Stimulated activated CD8-positive, alpha-beta memory T cell treated with anti-CD3 and anti-CD28 coated beads, Interleukin-12 subunit alpha, Interleukin-12 subunit beta, amount 100 ng/mL, for 24 hours (primary cell): ENCODE results near the gene GTF2A1.
"Not testable (repeated sequence)": the region's sequence is repeated elsewhere in the genome, so short reads cannot be mapped to it uniquely, and the experiment has no call there.

Source experiments
- DNase-seq: peaks from one replicate; pipeline ENCODE4 v3.0.0-alpha.2; 2020; ENCODE audit errors: extremely low read depth

GTF2A1 gene

DNA sequence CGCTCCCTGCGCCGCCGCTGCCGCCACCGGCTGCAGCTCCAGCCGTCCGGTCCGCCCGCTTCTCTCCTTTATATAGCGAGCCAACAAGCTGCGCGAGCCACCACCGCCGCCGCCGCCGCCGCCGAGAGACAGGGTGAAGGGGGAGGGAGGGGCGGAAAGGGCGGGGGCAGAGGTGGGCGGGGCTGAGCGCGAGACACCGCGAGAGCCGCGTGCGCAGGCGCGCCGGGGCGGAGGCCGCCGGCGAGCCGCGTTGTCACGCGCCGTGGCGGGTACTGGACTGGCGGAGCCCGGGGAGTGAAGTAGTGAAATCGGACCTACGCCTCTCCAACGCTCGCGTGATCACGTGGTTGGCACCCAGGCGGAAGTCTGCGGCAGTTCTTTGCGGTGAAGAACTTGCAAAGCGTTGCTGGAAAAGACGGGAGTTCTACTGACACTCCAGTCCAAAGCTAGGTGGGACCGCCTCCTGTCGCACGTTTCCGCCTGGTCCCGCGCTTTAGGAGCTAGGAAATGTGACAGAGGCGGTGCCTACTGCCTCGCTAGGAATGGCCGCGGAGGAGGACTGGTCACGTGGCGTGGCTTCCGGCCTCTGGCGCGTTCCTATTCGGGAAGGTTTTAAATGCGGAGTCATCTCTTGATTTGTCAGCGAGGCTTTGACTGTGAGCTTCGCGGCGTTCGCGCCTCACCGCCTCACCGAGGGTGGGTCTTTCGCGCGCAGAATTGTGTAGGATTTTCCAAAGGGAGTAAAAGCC, at the start of gene GTF2A1:
Gene GTF2A1 (minus strand): TSS at position 130 of the 749 bp plus-strand sequence. CDS start 441 bp downstream, outside the sequence.
- DNase-seq: peak; percentile 82

DNA sequence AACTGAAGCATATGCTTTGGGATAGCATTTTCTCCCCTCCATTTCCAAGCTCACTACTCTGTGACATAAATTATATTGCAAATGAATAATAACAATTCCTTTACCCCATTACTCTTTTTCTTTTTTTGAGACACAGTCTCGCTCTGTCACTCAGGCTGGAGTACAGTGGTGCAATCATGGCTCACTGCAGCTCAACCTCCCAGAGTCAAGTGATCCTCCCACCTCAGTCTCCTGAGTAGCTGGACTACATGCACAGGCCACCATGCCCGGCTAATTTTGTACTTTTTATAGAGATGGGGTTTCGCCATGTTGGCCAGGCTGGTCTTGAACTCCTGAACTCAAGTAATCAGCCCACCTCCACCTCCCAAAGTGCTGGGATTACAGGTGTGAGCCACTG, 49.2 kb upstream of the GTF2A1 start:
- no peak for DNase-seq

DNA sequence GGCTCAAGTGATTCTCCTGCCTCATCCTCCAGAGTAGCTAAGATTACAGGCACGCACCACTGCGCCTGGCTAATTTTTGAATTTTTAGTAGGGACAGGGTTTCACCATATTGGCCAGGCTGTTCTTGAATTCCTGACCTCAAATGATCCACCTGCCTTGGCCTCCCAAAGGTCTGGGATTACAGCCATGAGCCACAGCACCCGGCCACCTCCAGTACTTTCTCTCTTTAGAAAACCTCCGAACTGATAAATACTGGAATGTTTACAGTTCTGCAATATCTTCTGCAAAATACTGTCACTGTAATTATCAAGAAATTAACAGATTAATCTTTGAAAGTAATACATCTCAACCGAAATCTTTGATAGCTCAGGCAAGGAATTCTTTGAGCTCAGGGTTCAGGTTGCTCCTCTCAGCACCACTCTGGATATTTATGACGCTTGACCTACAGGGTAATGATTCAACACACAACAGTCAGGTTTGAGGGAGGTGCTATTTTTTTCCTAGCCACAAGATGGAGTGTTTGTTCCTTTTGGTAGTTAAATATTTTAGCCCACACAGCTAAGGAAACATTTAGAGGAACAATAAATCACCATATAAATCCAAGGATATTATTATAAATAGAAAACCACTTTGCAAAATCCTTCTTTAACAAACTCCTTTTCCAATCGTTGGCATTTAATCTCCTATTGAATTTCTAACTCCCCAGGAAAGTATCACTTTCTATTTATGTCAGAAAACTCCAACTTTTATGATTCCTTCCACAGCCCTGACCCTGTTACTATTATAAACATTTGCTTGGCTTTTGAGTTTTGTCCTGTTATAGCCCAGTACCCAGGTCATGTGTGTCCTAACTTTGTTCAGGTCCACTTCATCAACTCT, 48.6 kb upstream of the GTF2A1 start:
- no peak for DNase-seq

DNA sequence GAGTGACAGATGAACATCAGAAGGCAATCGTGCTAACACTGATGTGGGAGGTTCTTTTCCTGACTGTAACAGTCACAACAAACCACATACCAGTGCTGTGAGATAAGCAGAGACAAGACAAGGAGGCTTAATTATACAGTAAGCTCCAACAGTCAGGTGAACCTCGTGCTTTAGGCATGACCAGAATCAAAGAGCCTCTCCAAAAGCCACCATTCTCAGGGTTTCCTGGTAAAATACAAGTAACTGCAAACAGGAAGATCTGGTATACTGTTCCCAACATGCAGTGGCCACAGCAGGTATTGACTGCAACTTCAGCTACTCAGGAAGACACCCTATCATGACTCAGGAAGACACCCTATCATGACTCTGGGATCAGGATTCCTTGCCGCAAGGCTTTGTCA, 47.3 kb upstream of the GTF2A1 start:
- DNase-seq: no peak

DNA sequence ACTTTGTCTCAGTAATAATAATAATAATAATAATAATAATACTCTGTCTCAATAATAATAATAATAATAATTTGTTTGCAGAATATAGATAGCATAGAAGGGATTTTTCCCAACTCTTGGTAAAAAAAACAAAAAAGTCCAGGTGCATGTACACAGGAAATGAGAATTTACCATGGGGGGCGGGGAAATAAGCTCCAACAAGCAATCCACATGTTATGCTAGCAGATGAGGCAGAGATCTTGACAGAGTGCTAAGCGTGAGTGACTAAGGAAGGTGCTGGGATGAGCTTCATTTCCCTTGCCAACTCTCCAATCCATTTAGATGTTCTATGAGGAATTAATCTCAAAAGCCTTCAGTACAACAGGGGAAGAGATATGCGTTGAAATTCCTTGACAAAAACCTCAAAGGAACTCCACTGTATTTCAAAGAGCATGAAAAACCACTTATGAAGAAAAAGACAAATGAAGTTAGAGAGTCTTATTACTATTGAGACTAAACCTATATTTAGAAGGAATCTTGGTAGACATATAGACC, 44.9 kb upstream of the GTF2A1 start:
- no peak for DNase-seq

DNA sequence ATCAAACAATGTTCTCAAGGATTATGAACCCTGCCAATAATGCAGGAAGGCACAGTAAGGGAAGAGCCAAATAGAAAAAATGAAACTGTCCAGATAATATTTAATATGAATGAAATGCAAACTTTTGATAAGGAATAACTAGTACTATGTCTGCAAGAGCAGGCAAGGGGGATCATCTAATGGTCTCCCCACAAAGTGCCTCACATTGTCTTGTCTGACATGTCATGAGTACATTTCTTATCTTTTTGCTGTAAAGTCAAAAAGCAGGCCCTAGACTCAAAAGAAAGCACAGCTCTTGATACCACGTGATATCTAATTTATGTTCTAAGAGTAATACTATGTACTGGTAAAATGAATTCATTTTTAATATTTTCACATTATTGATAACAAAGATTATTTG, 43.9 kb upstream of the GTF2A1 start:
- no peak for DNase-seq

DNA sequence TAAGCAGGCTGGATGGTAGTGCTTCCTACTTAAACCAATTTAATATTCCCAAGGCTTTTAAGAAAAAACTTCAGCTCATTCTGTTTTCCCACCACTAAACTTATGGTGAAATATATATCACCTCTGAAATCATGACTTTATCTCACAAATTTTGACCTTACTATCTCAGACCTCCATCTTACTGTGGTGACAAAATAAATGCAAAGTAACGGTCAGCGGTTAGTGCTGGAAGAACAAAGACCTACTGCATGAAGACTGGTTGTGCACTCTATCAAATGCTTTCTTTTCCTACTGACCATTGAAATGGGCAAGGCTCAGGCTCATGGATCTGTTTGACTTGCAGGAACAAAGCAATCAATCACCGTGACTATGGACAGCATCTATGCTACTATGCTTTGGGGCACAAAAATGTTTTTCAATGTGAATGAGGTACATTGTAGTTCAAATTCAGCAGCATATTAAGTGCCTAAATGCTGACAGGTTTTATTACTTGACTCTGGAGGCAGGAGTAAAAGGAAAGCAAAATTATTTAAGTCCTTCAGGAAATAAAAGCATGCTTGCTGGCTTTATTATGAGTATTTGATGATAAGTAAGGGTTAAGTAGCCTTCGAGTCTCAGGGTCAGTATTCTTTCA, 43.1 kb upstream of the GTF2A1 start:
- no peak for DNase-seq

DNA sequence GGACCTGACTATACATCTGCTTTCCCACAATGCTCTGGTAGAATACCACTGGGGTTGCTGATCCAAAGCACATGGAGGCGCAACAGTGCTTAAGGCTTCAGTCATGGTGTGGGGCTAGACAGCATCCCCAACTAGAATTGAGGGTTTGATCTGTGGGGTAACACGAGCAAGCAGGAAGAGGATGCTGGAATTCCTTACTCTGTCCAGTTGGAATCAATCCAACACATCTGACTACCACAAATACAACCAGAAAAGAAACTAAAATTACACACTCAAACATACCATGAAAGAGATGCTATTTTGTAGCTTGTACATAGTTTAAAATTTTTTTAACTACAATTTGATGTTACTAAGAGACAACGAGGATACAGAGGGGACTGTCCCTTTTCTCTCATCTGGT, 40.4 kb upstream of the GTF2A1 start:
- DNase-seq: no peak

DNA sequence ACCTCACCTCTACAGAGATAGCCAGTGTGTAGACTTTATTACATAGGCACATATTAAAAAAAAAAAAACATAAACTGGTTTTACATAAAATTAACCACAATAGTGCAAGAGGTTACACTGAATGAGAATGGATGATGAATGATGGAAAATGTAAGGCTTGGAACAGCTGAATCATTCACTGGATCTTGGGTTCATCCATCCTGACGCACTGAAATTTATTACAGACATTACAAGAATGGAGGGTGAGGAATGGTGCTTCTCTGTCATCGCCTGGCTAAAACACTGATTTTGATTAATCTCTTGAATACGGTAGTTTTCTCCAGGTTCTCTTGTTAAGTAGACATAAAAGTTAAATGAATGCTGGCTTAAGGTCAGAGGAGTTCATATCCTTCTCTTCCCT, 40.0 kb upstream of the GTF2A1 start:
- no peak for DNase-seq

DNA sequence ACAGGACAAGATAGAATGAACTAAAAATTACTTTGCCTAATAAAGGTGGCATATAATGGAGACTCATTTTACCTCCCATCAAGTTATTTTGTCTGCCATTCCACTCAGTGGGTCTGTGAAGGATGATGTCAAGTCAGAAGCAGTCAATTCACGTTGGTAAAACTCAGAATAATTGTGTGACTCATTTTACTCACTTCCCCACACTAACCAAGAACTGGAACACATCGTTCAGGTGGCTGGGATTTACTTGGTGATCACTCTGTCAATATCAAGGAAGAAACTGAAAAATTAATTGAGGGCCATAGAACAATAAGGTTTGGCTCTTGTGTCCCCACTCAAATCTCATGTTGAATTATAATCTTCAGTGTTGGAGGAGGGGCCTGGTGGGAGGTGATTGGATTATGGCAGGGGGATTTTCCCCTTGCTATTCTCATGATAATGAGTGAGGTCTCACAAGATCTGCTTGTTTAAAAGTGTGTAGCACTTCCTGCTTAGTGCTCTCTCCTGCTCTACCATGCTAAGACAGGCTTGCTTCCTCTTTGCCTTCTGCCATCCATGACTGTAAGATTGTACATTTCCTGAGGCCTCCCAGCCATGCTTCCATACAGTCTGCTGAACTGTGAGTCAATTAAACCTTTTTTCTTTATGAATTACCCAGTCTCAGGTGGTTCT, 35.7 kb upstream of the GTF2A1 start:
- no peak for DNase-seq

DNA sequence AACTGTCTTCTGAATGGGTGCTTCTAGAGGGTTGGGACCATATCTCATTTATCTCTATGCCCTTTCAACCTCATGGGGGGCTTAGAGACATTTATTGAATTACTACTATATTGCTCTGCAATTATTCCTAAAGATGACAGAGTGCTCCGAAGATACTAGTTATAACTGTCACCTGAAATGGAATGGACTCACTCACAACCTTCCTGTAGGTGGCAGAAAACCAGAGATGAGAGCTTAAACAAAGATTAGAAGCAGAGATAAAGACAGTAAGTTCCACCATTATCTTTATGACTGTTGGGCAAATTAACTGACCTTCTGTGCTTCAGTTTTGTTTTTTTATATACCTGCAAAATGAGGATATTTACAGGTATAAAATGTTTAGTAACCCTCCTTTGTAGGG, 31.5 kb upstream of the GTF2A1 start:
- no peak for DNase-seq

DNA sequence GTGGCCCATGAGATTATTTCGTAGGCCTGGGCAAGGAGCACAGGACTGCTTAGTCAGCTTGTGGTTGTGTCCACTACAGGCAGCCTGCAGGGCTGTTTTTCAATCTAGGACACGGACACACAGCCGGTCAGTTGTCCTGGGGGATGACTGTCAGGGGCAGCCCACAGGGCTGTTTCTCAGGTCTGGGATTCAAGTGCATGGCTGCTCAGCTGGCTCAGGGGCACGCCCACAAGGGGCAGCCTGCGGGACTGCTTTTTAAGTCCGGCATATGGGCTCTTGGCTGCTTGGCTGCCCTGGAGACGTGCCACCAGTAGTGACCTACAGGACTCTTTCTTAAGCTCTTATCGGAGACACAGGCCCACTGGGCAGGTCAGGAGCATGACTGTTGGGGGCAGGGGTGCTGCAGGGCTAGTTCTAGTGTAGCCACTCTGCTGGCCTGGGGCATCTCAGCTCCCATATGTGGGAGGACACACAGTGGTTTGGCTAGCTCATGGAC, 26.6 kb upstream of the GTF2A1 start:
- no peak for DNase-seq

DNA sequence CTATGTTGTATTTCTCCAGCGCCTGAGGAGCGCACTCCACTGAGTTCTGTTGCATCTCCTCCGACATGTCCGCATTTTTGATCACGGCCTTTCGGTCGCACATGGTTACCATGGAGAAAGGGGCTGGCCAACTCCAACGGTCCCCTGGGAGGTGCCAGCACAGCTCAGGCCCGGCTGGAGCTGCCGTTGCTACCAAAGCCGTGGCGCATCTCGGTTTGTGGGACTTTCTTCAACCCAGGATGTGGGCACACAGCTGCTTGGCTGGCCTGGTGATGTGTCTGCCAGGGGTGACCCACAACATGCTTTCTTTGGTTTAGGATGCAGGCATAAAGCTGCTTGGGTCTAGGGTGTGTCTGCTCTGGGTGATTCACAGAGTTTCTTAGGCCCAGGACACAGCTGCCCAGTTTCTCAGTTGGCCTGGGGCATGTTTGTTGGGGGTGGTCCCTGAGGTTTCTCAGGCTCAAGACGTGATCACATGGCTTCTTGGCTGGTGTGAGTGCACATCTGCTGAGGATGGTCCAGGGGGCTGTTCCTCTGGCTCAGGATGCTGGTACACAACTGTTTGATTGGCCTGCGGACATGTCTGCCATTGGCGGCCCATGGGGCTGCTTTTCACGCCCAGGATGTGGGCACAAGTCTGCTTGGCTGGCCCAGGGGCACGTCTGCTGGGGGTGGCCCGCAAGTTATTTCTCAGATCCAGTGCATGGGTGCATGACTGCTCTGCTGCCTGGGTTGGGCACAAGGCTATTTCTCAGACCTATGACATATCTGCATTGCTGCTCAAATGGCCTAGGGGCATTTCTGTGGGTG, 25.9 kb upstream of the GTF2A1 start:
- no peak for DNase-seq

DNA sequence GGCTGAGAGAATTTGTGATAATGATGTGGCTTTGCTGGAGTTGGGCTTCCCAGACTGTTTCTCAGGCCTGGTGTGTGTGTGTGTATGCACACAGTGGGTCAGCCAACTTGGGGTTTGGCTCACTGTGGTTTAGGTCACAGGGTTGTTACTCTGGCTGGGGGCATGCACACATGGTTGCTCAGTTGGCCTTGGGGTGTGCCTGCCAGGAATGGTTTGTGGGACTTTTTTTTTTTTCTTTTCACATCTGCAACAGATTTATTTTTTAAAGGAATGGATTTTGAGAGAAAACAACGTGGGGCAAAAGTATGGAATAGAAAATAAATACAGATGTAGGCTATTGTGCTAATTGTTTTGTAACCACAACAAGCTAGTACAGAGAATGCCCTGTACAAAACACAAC, 25.0 kb upstream of the GTF2A1 start:
- DNase-seq: no peak

DNA sequence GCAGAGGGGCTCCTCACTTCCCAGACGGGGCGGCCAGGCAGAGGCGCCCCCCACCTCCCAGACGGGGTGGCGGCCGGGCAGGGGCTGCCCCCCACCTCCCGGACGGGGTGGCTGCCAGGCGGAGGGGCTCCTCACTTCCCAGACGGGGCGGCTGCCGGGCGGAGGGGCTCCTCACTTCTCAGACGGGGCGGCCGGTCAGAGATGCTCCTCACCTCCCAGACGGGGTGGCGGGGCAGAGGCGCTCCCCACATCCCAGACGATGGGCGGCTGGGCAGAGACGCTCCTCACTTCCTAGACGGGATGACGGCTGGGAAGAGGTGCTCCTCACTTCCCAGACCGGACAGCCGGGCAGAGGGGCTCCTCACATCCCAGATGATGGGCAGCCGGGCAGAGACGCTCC, 23.7 kb upstream of the GTF2A1 start:
- not testable (repeated sequence) for DNase-seq

DNA sequence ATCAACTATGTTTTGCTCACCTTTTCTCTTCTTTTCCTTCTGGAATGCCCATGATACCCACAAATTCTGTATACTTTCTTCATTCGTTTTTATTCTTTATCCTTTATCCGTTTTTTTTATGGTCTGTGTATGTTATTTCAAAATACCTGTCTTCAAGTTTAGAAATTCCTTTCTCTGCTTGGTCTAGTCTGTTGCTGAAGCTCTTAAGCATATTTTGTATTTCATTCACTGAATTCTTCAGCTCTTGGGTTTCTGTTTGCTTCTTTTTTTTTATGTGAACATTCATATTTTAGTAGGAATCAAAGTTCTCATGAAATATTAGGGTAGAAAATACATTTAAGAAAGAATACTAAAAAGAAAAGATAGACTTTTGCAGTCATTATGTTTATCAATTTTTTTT, 22.7 kb upstream of the GTF2A1 start:
- DNase-seq: no peak

DNA sequence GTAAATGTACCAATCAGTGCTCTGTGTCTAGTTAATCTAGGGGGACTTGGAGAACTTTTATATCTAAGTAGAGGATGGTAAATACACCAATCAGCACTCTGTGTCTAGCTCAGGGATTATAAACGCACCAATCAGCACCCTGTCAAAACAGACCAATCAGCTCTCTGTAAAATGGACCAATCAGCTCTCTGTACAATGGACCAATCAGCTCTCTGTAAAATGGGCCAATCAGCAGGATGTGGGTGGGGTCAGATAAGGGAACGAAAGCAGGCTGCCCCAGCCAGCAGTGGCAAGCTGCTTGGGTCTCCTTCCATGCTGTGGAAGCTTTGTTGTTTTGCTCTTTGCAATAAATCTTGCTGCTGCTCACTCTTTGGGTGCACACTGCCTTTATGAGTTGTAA, 16.1 kb upstream of the GTF2A1 start:
- not testable (repeated sequence) for DNase-seq

DNA sequence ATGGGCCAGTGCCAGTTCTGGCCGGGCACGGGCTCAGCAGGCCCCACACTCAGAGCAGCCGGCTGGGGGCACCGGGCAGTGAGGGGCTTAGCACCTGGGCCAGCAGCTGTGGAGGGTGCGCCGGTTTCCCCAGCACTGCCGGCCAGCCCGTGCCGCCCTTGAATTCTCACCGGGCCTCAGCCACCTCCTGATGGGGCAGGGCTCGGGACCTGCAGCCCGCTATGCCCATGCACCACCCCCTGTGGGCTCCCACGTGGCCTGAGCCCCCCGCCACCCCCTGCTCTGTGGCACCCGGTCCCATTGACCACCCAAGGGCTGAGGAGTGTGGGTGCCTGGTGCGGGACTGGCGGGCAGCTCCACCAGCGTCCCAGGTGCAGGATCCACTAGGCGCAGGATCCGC, 15.4 kb upstream of the GTF2A1 start:
- DNase-seq: no peak

DNA sequence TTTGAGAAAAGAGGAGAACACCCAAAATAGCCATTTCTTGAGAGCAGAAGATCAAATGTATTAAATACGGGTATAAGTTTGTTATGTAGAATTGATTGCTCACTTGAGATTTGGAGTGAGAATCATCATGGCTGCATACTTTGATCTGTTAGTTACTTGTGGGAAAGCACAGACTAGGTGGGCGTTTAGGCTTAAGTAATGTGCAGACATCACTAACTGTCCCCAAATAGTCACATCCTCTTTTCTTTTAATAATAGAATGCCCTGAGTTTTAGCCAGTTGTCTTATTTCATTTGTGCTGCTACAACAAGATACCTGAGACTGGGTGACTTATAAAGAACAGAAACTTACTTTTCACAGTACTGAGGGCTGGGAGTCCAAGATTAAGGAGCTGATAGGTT, 14.3 kb upstream of the GTF2A1 start:
- DNase-seq: no peak

DNA sequence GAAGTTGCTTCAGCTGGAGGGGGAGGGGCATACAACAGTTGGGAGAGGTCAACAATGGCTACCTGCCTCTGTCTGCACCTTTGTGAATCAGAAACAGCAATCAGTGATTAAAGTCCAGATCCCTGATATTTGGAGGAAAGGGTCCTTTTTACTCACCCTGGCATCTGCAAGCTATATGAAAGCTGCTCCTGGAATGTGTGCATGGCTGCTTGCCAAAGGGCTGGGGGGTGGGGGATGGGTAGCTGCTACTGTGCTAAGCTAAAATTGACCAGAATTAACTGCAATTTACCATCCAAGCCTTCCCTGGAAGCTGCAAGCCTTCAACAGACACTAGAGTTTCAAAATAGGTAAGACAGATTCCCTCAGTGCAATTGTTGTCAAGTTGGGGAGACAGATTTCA, 13.5 kb upstream of the GTF2A1 start:
- no peak for DNase-seq

DNA sequence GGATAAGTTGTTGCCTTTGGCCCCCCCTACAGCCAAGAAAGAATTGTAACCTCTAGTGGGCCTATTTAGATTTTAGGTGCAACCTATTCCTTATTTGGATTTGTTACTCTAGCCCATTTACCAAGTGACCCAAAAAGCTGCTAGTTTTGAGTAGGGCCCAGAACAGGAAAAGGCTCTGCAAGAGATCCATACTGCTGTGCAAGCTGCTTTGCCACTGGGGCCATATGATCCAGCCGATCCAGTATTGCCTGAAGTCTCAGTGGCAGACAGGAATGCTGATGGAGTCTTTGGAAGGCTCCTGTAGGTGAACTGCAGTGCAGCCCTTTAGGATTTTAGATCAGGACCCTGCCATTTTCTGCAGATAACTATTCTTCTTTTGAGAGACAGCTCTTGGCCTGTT, 12.9 kb upstream of the GTF2A1 start:
- DNase-seq: no peak
